GM08714 (cell line): ENCODE data around the gene RARRES1.

Experiments
- H3K4me3 ChIP-seq: fragments of 200-500 bp; sonication (Bioruptor generic); 2 replicates; pipeline ENCODE4 v1.5.1; 2014; ENCODE audit warnings: mild to moderate bottlenecking, low read length, inconsistent platforms
- ZNF274 ChIP-seq: IDR thresholded peaks from 2 replicates; pipeline ENCODE4 v1.6.1; 2012; ENCODE audit warnings: mild to moderate bottlenecking, low read depth, low read length

The RARRES1 gene

DNA sequence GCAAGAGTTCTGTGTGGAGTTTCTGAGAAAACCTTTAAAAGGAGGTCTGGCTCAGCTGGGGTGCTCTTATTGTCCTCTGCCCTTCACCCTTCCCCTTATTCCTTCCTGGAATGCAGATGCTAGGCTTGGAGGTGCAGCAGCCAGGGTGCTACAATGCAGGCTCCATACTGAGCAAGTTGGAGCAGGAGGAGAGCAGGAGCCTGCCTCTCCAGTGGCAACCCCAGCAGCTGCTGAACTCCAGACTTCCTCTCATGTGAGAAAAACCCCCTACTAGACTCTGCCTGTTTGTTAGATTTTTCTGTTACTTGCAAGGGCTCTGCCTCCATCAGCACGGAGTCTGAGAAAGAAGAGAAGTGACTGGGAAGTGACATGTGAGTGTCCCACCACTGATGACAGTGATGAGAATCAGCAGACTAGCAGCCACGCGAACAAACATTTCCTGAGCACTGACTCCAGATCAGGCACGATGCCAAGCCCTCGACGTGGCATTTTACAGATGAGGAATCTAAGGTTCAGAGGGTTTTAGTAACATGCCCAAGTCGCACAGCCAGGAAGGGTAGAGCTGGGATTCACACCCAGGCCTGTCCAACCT lies 16.1 kb upstream of the RARRES1 start:
- TF ChIP-seq ZNF274: no peak
- no peak overlapping the region for H3K4me3 ChIP-seq

DNA sequence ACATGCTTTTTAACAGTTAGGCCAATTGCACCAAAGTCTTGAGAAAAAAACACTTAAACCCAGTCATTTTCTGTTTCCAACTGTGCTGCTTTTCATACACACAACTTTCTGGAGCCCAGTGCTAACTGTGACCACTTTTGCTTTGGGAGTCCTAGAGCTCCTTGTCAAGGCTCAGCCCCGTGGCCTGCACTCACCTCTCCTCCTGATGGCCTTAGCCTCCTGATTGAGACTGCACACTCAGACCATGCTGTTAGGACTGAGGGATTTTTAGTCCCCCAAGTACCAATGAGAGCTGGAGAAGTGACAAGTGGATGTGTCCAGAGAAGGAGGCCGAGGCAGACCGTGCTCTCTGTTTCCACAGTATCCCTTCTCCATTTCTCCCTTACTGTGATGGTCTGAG lies 15.2 kb upstream of the RARRES1 start:
- no peak for TF ChIP-seq ZNF274
- H3K4me3 ChIP-seq: no peak overlapping the region

DNA sequence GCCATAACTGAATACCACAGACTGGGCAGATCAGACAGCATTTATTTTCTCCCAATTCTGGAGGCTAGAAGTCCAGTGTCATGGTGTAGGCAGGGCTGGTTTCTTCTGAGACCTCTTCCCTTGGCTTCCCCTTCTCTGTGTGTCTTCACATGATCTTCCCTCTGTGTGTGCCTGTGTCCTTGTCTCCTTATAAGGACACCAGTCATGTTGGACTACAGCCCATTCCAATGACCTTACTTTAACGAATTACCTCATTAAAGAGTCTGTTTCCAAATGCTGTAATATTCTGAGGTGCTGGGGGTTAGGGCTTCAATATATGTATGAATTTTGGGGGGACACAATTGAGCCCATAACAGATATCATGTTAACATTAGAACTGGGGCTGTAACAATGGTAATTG lies 13.3 kb upstream of the RARRES1 start:
- H3K4me3 ChIP-seq: no peak overlapping the region
- no peak for TF ChIP-seq ZNF274

DNA sequence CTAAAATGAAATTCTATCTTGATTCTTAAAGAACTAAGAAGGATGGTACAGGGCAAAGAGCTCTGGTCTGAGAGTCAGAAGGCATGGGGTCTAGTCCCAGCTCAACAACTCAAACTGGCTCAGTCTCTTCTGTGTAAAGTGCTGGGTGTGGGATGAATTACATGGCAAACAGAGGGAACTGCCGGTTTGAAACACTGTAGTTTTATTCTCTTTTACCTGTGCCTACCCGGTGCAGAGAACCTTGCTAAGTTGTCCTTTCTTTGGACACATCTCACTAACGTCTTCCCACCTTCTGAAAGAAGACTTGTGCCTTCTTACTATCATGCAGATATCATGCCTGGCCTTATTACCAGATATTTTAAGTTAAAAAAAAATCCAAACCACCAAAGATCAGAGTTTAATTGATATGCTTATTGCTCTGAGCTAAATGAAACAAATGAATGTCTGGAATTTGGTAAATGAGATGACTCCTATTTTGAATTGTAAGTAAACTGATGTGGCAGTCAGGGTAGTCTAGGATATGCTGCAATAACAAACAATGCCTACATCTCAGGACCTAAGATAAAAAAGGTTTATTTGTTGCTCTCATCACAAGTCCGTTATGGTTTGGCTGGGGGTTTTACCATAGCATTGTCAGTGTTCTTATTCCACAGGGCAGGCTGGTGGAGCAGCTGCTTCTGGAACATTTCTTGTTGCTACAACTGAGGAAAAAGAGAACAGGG lies 12.5 kb upstream of the RARRES1 start:
- no peak overlapping the region for H3K4me3 ChIP-seq
- TF ChIP-seq ZNF274: no peak

DNA sequence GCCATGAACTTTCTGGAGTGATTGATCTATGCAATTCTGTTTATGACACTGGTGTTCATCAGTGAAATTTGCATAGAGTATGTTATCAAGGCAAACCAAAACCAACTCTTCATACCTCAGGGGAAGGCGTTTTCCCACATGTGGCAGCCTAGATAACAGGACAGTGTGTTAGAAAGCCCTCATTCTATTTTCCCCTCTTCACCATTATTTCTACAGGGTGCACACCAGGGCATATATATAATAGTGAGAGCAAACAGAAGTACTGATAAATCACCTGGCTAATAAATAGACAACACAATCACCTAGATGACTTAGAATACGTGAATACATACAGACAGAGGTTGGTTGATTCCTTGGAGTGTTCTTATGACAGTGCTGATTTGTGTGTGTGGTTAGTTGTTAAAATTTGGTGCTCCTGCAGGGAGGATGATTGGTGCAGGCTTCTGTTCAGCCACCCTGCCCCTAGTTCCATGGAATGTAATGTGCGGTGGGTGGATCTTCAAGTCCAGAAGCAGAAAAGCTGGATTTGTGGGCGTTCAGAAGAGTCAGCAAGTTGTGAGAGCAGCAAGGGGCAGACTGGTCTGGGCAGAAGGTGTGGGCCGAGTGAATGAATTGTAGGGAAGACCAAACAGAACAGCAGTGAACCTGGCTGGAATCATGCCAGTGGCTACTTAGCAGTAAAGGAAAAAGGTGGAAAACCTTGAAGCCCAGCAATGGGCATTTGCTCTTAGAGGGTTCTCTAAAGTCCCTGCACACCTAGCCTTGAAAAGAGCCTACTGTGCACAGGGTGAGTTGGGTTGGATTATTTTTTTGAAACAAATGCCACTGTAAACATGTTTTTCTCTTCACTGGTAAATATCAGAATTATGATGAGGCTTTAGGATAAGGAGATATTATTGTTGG lies 11.7 kb upstream of the RARRES1 start:
- H3K4me3 ChIP-seq: no peak overlapping the region
- TF ChIP-seq ZNF274: no peak

DNA sequence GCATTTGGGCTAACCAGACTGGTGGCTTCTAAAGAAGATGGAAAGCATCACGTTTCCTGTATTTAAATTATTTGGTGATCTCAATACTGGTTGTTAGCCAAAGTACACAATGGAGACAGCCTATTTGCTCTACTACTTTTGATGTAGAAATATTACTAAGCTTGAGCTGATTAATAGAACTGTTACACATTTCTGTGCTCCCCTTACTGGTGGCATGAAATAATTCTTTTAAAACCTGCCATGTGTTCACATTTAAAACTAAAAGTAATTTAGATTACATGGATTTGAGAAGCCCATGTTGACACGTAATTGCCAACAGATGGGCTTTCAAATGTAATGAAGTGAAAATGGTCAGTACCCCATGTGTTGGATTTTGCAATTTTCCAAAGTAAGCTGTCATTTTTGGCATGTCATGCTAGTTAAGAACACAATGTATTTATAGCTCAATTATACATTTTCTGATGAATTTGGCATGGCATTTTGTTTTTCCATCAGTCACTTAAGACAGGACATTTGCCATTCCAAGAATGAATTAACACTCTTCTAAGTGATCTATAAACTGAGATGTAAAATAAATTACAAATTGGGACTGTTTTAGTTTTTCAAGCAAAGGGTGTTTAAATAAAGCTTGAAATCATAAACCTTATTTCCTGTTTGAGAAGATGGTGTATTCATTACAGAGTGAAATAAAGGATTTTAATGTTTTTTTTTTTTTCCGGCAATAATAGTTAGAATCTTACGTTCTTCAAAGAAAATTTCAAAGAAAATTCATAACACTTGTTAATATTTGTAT lies 10.8 kb upstream of the RARRES1 start:
- no peak overlapping the region for H3K4me3 ChIP-seq
- no peak for TF ChIP-seq ZNF274

DNA sequence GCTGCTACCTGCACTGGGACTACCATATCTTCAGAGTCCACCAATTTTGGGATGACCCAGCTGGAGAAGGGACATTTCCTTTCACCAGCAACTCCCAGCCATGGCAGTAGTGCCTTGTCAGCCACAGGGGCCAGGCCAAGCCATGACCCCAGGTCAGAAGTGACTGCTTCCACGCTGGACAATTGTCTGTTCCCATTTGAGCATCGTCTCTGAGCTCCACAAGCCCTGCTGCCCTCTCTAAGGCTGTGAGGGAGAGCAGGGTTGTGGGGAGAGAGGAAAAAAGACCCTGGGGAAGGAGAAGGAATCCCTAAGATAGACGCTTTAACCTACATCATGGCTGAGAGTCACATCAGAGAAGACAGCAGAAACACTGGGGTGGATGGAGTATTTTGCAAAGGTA lies 7.4 kb upstream of the RARRES1 start:
- no peak overlapping the region for H3K4me3 ChIP-seq
- TF ChIP-seq ZNF274: no peak

DNA sequence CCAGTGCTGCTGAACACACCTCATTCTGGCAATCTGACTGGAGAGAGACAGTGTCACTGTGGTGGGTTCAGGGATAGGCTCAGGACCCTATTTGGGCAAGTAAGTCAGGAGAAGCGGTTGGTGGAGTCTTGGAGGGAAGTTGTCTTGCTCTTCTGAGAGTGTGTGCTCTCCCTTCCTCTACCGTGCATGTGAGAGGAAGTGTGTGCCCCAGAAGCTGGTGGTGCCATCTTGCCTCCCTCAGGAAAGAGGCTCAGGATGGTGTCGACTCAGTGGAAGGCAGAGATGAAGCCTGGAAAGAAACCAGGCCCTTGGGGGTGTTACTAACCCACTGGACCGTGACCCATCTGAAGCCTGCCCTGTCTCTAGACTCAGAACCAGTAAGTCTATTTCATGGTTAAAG lies 6.8 kb upstream of the RARRES1 start:
- no peak overlapping the region for H3K4me3 ChIP-seq
- TF ChIP-seq ZNF274: no peak

DNA sequence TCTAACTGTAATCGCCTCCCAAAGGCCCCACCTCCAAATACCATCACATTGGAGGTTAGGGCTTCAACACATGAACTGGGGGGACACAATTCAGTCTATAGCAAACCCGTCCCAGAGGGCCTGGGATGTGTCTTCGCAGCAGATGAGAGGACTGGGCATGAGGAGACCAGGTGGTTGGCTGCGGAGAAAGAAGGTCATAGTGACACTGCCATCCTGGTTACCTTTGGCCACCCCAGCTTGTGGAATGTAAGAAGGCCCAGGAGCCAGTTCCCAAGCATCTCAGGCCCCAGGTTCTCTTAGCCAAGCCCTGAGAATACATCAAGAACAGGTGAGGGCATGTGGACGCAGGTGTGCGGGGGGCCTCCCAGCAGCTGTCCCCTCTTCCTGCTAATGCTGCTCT lies 6.4 kb upstream of the RARRES1 start:
- no peak overlapping the region for H3K4me3 ChIP-seq

DNA sequence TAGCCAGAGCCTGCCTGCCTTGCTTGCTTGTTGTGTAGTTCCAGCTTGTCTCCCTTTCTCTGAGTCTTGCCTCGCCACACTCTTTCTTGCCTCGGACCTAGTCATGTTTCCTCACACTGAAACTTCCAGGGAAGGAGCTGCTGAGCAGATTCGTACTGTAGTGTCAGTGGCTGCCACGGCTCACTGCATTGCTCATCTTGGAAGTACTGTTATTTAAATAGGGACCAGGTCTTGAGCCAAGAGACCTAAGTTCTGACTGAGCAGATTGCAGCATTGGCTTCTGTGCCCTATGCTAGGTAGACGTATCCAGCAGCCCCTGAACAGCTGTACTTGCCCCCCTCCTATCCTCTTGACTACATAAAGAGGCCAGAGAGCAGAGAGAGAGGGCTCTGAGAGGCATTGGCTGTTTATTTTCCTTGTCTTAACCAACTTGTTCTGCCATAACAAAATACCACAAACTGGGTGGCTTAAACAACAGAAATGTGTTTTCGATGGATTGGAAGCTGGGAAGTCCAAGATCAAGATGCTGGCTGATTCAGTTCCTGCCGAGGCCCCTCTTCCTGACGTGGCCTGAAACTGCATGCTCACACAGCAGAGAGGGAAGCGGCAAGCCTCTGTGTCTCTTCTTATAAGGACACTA lies 5.8 kb upstream of the RARRES1 start:
- TF ChIP-seq ZNF274: no peak
- H3K4me3 ChIP-seq: no peak overlapping the region

More for the DNA sequence above, 6.4 kb upstream of the RARRES1 start:
- TF ChIP-seq ZNF274: no peak

DNA sequence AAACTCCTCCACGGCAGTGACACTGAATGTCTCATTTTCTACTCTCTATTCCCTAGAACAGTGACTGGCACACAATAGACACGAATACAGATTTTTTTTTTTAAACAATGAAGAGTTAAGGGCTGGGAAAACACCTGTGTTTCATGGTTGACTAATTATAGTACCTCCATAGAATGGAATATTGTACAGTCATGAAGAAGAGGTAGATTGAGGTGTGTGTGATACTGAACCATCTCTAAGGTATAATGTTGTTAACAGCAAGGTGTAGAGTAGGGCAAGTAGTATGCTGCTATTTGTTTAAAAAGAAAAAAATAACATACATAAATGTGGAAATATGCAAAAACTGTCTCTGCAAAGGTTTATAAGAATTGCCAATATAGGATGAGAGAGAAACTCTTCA lies 5.2 kb upstream of the RARRES1 start:
- TF ChIP-seq ZNF274: no peak
- H3K4me3 ChIP-seq: no peak overlapping the region

DNA sequence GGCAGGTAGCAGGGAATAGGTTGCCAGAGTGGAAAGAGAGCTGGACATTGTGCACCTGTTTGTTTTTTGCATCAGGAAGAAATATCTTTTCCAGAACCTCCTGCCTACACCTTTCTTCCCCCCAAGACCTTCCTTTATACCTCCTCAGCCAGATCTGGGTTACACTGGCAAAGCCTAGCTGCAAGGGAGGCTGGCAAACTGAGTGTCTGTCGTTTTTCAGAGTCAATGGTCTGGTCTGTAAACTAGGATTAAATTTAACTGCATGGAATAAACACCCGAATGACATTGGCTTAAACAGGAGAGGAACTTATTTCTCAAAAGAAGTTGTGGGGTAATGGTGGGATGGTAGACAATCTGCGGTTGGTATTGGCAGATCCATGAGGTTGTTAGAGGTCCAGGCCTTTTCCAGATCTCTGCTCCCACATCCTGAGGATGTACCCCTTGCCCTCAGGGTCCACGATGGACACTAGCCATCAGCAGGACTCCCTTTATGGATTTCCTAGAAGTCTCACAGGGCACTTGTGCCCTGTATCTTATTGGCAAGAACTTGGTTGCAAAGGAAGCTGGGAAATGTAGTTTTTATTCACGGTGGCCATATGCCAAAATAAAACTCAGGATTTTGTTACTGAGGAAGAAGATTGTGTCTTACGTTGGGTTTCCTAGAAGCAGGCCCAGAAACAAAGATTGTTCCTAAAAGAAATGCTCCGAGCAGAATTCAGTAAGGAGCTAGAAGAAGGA lies 3.2 kb upstream of the RARRES1 start:
- no peak overlapping the region for H3K4me3 ChIP-seq
- no peak for TF ChIP-seq ZNF274

DNA sequence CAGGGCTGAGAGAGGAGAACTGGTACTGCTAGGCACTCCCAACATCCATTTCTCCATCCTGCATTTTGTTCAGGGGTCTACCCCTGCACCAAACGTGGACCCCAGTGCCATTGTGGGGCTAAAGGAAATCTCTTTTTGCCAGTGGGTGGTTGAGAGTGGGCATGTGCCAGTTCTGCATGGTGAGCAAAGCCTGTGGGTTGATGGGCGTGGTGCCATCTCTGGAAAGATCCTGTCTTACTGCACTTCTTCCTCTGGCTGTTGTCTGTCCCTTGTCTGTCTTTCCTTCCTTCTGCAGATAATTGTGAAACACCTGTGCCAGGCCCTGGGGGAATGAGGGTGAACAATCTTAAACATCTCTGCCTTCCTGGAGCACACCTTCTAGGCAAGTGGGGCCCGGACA lies 1.4 kb upstream of the RARRES1 start:
- H3K4me3 ChIP-seq: no peak overlapping the region
- no peak for TF ChIP-seq ZNF274
